MCF 10A (cell line): Measurements from ENCODE around the gene C1orf56. TPM values are rescaled to one million over a fixed set of nuclear protein-coding genes. Genes with fewer than 3 reads are reported as not detected.
A peak's percentile ranks its signal among the peaks of the same experiment; 100 is the strongest.

Experiments used
- BruUV-seq: library from RNA; stranded (reverse); fragments of 400-500 nt; replicated peaks from 2 replicates; lab custom pipeline; 2021; lab: Mats Ljungman, UMichigan
- CTCF ChIA-PET: fragments of 300-600 bp; sonication (Branson Sonifier 250); formaldehyde crosslinking; extraction: SDS; loops from one replicate; lab custom pipeline; 2021; ENCODE audit warnings: antibody characterized with exemption, inconsistent platforms; lab: Yijun Ruan, JAX
- POLR2A ChIA-PET: fragments of 300-600, 350-650 bp; sonication (Branson Sonifier 250); formaldehyde crosslinking; extraction: SDS; loops from one replicate; lab custom pipeline; 2020; ENCODE audit warnings: antibody characterized with exemption, inconsistent platforms; lab: Yijun Ruan, JAX
- DNase-seq: peaks from one replicate; pipeline ENCODE4 v3.0.0-alpha.2; 2018; ENCODE audit not compliant: unreplicated experiment
- H3K27ac Mint-ChIP-seq: one replicate; pipeline ENCODE4 v1.8.0; 2022; ENCODE audit warnings: mild to moderate bottlenecking, low read depth, mixed read lengths; ENCODE audit not compliant: unreplicated experiment
- H3K27me3 Mint-ChIP-seq: one replicate; pipeline ENCODE4 v1.8.0; 2022; ENCODE audit warnings: mixed read lengths; ENCODE audit not compliant: insufficient read depth, unreplicated experiment
- H3K36me3 Mint-ChIP-seq: one replicate; pipeline ENCODE4 v1.8.0; 2022; ENCODE audit warnings: mild to moderate bottlenecking, moderate library complexity, mixed read lengths; ENCODE audit not compliant: insufficient read depth, unreplicated experiment
- H3K4me1 Mint-ChIP-seq: one replicate; pipeline ENCODE4 v1.8.0; 2022; ENCODE audit warnings: mixed read lengths; ENCODE audit not compliant: insufficient read depth, unreplicated experiment
- H3K4me3 Mint-ChIP-seq: one replicate; pipeline ENCODE4 v1.8.0; 2022; ENCODE audit warnings: mild to moderate bottlenecking, moderate library complexity, mixed read lengths; ENCODE audit not compliant: unreplicated experiment
- H3K9me3 Mint-ChIP-seq: one replicate; pipeline ENCODE4 v1.8.0; 2022; ENCODE audit warnings: mixed read lengths; ENCODE audit not compliant: unreplicated experiment
- intact Hi-C: fragments of 100-400 bp; cut with micrococcal nuclease; formaldehyde crosslinking; loops from 2 replicates; pipeline ENCODE4 v1.14.1; 2022
- total RNA-seq: library from RNA; stranded (reverse); gene quantifications from 2 replicates; pipeline ENCODE4 v1.2.3, GENCODE V29; 2022
- TF ChIP-seq, protein P1 (sequence below): fragments of 200-600 bp; IDR thresholded peaks from one replicate; pipeline ENCODE4 v1.8.0; 2022; ENCODE audit warnings: antibody characterized with exemption, mild to moderate bottlenecking; ENCODE audit not compliant: unreplicated experiment

The C1orf56 gene
- total RNA-seq, 1 experiment from 2014 or later, result 2.2 TPM

DNA sequence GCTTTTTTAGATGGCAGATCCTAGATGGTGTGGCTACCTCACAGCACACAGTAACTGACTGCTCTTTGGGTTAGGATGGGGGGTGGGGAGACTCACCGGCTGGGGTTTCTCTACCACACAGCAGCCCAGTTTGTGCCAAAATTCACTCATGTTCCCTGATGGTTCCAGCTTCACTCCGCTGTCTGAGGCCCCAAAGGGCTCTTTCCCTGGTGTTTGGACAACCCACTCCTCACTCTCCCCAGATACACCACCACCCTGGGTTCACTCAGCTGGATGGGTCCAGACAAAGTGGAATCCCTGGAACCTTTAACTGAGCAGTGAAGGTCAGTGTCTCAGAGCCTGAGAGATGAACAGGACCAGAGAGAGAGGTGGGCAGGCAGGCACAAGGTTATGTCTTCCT is 8.0 kb downstream of the C1orf56 start:
- TF ChIP-seq, protein P1, sequence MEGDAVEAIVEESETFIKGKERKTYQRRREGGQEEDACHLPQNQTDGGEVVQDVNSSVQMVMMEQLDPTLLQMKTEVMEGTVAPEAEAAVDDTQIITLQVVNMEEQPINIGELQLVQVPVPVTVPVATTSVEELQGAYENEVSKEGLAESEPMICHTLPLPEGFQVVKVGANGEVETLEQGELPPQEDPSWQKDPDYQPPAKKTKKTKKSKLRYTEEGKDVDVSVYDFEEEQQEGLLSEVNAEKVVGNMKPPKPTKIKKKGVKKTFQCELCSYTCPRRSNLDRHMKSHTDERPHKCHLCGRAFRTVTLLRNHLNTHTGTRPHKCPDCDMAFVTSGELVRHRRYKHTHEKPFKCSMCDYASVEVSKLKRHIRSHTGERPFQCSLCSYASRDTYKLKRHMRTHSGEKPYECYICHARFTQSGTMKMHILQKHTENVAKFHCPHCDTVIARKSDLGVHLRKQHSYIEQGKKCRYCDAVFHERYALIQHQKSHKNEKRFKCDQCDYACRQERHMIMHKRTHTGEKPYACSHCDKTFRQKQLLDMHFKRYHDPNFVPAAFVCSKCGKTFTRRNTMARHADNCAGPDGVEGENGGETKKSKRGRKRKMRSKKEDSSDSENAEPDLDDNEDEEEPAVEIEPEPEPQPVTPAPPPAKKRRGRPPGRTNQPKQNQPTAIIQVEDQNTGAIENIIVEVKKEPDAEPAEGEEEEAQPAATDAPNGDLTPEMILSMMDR, result no peak
- Mint-ChIP-seq H3K4me1 (peaks cover 43% of the 10 kb centered on the region), H3K36me3 (peaks cover 58% of the 10 kb centered on the region), H3K27ac (peak overlapping the region; percentile 92), H3K9me3 (no peaks in the 10 kb centered on the region), H3K27me3 (no peaks in the 10 kb centered on the region), H3K4me3 (no peak overlapping the region)
- BruUV-seq, result no TSS peak
- intact Hi-C loops, result loop anchor here (5.0 kb wide), 1 partner anchor 48 kb away; the partner anchor contains the start of genes MINDY1 and PRUNE1
- CTCF ChIA-PET, result interaction anchor here (1.1 to 1.6 kb wide), 5 partner anchors 12 to 114 kb away, joined by 3 to 7 read pairs (median 4); no protein-coding TSS in a partner anchor
- DNase-seq, result no peak
- POLR2A ChIA-PET, result interaction anchor here (0.6 to 9.4 kb wide), 7 partner anchors 8 to 495 kb away, joined by 3 to 90 read pairs (median 3); partner anchors contain the start of genes BNIPL, C1orf56 and GABPB2

DNA sequence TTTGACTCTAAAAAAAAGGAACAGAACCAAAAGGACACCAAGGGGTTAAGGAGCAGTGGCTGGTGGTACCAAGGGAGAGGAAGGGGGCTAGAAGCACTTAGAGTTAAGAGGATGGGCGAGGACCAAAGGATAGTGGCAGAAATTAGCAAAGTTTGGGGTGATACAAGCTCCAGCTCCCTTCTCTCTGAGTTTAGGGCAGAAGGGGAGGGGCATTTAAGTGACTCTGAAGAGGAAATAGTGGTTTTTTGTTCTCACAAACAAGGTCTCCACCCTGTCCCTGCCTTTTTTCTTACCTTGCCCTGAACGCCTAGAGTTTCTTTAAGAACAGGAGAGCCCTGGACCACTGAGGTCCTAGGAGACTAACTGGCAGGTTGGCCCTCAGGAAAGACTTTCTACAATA is 8.6 kb downstream of the C1orf56 start:
- ChIA-PET CTCF (interaction anchor here (1.3 to 1.6 kb wide), 2 partner anchors 16 to 31 kb away, joined by 4 to 7 read pairs; no protein-coding TSS in a partner anchor), POLR2A (interaction anchor here (0.6 to 9.4 kb wide), 6 partner anchors 8 to 496 kb away, joined by 3 to 90 read pairs (median 30); partner anchors contain the start of genes C1orf56, GABPB2 and MINDY1)
- BruUV-seq, result no TSS peak
- Mint-ChIP-seq H3K4me1 (peaks cover 47% of the 10 kb centered on the region), H3K27me3 (no peaks in the 10 kb centered on the region), H3K4me3 (no peak overlapping the region), H3K9me3 (no peaks in the 10 kb centered on the region), H3K36me3 (peaks cover 54% of the 10 kb centered on the region), H3K27ac (peak overlapping the region; percentile 92)
- intact Hi-C loops, result loop anchor here (5.0 kb wide), 1 partner anchor 49 kb away; the partner anchor contains the start of genes MINDY1 and PRUNE1
- TF ChIP-seq, protein P1, result no peak
- DNase-seq, result no peak

DNA sequence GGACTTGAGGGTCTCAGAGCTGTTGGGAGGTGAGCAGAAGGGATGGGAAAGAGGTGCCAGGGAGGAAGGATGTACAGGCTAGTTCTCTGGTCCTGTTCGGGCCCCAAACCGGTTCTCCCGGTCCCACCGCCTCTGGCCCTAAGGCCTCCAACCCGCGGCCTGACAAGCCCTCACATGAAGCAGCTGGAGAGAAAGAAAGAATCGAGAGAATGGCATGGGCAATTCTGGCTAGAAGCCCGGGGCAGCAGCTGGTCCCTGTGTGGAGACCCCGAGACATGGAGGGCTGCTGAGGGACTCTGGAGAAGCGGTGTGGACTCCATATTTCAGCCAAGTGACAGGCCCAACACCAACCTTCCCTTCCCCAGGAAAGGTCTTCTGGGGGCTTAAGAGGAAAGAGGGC is 11.1 kb downstream of the C1orf56 start:
- intact Hi-C loops, result loop anchor here (1.0 to 5.0 kb wide), 3 partner anchors 13 to 51 kb away; partner anchors contain the start of genes MINDY1 and PRUNE1
- Mint-ChIP-seq H3K27ac (peak overlapping the region; percentile 92), H3K36me3 (peaks cover 30% of the 10 kb centered on the region), H3K27me3 (no peaks in the 10 kb centered on the region), H3K9me3 (no peaks in the 10 kb centered on the region), H3K4me1 (peaks cover 61% of the 10 kb centered on the region), H3K4me3 (peak overlapping the region; percentile 82)
- BruUV-seq, result no TSS peak
- TF ChIP-seq, protein P1, result no peak
- CTCF ChIA-PET, result interaction anchor here (0.6 to 3.0 kb wide), 18 partner anchors 8 to 633 kb away, joined by 3 to 18 read pairs (median 4); partner anchors contain the start of genes C1orf56, GABPB2 and MINDY1
- DNase-seq, result peak; percentile 42
- POLR2A ChIA-PET, result interaction anchor here (0.6 to 9.4 kb wide), 18 partner anchors 9 to 193 kb away, joined by 3 to 90 read pairs (median 5); partner anchors contain the start of genes BNIPL, C1orf56, GABPB2 and MINDY1
